Measurements from ENCODE around the gene BABAM2. TPM values are rescaled to one million over a fixed set of nuclear protein-coding genes. Genes with fewer than 3 reads are reported as not detected.

BABAM2 gene
- total RNA-seq, 4 donors from 2014 or later, result 34.4 to 44.9 (median 38.3) TPM

DNA sequence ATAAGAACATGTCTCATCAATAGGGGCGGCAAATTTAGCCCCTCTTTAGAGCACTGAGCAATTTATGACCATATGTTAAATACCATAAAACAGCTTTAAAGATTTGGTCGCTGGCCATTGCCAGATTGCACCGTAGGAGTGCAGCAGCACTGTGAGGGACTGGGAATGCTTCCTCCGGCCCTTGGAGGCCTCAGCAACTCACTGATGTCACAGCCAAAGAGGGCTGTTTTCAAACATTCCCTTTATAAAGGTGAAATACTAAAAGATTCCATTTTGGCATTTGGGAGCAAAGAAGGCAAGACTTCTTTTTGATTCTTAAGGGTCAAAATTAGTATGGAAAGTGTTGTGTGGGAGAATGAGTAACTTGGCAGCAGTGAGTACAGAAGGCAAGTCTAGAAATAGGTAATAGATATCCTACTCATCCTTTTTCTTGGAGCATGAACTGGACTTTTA is 63.7 kb downstream of the BABAM2 start:
- TF ChIP-seq, protein P1, sequence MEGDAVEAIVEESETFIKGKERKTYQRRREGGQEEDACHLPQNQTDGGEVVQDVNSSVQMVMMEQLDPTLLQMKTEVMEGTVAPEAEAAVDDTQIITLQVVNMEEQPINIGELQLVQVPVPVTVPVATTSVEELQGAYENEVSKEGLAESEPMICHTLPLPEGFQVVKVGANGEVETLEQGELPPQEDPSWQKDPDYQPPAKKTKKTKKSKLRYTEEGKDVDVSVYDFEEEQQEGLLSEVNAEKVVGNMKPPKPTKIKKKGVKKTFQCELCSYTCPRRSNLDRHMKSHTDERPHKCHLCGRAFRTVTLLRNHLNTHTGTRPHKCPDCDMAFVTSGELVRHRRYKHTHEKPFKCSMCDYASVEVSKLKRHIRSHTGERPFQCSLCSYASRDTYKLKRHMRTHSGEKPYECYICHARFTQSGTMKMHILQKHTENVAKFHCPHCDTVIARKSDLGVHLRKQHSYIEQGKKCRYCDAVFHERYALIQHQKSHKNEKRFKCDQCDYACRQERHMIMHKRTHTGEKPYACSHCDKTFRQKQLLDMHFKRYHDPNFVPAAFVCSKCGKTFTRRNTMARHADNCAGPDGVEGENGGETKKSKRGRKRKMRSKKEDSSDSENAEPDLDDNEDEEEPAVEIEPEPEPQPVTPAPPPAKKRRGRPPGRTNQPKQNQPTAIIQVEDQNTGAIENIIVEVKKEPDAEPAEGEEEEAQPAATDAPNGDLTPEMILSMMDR (IDR thresholded peaks at IDR 0.05; ENCODE audit: low read depth), result no peak

DNA sequence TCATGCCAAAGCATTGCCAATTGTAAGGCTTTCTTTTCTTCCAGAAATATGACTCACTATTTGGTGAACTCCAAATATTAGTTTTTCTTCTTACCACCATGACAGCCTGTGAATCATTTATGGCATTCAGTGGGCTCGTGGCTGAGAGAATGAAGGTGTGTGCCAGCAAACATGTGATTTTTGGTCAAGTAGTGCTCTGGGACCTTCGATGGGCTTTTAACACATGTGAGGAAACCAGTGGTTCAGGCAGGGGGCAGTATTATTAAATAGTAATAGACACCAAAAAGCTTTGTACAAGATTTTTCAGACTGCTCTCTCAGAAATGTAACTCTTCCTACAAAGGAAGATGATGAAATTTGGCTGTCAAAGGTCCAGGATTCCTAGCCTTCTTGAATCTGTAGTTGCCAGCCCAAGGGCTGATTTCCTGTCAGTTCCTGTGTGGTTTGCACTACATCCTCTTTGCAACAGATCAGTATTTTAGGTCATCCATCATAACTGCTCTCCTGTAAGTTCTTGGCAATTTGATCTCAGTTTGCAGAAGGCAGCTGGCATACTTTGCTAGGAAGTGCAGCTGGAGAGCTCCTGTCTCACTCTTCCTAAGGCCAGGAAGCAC is 64.3 kb downstream of the BABAM2 start:
- TF ChIP-seq, protein P1 (IDR thresholded peaks at IDR 0.05; ENCODE audit: low read depth), result no peak

DNA sequence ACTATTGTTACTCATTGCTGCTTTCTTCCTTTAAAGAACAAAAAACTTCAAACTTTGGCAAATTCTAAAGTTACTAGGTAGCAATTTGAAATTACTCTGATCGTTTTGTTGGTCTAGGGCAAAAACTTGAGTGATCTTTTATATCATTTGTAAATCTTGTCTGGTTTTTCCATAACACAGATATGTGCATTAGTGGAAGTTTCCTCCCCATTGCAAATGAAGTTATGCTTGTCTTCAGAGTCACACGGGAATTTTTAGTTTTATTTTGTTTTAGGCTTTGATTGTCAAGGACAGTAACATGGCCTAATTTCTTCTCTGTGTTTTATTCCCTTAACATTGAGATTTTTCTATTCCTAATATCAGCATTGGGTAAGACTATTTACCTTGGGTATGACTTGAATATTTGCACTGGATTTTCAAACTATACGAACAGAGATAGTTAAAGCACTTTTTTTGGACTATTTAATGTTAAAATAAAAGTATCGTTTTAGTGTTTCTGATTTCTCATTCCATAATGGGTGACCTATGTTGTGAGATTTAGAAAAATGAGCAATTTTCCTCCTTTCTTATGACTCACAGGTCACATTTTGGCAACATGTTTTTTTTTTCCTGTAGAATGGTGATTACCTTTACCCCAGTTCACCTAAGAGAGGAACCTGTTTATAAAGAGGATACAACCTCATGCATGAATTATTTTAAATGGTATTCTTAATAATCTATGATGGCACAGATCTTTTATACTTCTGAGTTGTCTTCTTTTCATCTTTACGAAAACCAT is 65.0 kb downstream of the BABAM2 start:
- TF ChIP-seq, protein P1 (IDR thresholded peaks at IDR 0.05; ENCODE audit: low read depth), result no peak

DNA sequence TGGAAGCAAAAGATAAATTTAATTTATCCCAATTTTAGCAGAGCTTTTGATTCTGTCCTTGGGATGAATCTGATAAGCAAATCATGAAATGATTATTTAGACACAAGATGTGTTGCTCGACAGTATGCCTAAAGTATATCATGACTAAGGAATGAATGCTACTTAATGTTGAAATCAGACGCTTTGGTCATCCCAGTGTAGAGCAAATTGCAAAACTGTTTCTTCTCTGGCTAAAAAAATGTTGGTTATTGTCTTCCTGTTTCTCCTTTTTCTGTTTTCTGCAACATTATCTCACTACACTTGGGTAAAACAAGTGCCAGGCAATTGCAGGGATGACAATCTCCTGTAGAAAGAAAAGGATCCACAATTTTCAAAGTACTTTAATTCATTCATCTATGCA is 66.4 kb downstream of the BABAM2 start:
- TF ChIP-seq, protein P1 (IDR thresholded peaks at IDR 0.05; ENCODE audit: low read depth), result no peak

DNA sequence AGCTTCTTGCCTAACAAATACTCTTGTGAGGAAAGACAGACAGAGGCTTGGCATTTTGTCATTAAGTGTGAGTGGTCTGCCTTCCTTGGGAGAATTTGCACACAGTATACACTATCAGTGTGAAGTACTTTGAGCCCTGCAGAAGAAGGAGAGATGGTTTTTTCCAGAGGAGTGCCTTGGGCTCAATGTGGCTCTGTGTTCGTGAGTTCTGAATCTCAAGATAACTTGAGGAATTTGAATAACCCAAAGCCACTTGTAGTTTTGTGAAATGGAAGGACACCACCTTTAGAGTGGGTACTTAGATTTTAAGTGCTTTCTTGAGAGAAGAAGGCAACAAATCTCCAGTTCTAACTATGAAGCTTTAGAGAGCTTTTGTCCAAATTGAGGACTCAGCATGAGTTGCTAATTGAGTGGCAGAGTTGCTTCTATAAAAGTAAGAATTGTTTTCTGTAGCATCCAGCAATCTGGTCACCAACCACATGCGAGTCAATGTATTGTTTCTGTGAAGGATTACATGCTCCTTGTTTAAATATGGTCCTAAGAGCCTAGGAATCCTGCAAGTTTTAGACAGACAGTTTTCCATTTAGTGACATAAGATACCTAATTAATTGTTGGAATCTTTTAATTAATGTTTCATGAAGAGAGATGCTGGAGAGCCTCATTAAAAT is 68.3 kb downstream of the BABAM2 start:
- TF ChIP-seq, protein P1 (IDR thresholded peaks at IDR 0.05; ENCODE audit: low read depth), result no peak

DNA sequence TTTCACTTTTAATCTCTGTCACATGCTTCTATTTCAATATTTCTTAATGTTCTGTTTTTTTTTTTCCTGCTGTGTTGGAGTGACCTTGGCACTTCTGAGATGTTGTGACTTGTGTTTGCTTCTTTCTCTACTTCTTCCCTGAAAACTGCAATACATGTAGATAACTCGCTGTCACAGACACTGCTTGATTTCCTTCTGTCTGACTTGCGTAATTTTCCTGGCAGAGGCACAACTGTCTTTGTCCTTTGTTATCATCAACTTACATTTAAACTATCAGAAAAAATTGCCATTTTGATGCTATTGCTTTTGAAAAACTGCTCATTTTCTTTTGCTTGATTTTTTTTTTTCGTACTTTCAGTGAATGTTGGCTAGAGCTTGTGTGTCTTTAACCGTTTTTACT is 69.0 kb downstream of the BABAM2 start:
- TF ChIP-seq, protein P1 (IDR thresholded peaks at IDR 0.05; ENCODE audit: low read depth), result no peak
